Sigmoid colon (tissue), 4 donors: ENCODE results near the gene RARRES2.

Experiments
- CTCF ChIP-seq, 4 experiments: fragments of 450-650 bp in 3 of 4; fragments of 200-600 bp in 1 of 4; IDR thresholded peaks; one replicate each; pipeline ENCODE4 v1.5.1; 2016 to 2019; ENCODE audit warnings: antibody characterized with exemption in 4 of 4, mild to moderate bottlenecking in 3 of 4, moderate library complexity in 2 of 4
- POLR2A ChIP-seq, 2 donors: fragments of 450-650 bp; IDR thresholded peaks; one replicate each; pipeline ENCODE4 v1.6.1; 2016; ENCODE audit warnings: antibody characterized with exemption in 2 of 2, mild to moderate bottlenecking in 2 of 2, moderate library complexity in 2 of 2
- POLR2AphosphoS5 ChIP-seq, 4 donors: sonication (generic); formaldehyde crosslinking; IDR thresholded peaks; one replicate each; pipeline ENCODE4 v1.6.1; 2017; ENCODE audit warnings: antibody characterized with exemption in 4 of 4

GRCh38 chr7:150339409-150339809, 2.0 kb downstream of the RARRES2 start:
- no peak for TF ChIP-seq CTCF (IDR thresholded peaks at IDR 0.05)
- no peak for TF ChIP-seq POLR2A (IDR thresholded peaks at IDR 0.05)
- no peak for TF ChIP-seq POLR2AphosphoS5 (IDR thresholded peaks at IDR 0.05)
